Omental fat pad (tissue), 4 donors: ENCODE data around the gene VTCN1. TPM values are rescaled to one million over a fixed set of nuclear protein-coding genes. Genes with fewer than 3 reads are reported as not detected.

Experiments used
- ATAC-seq: fragments of 150-250 bp; one replicate; pipeline ENCODE4 v1.9.1; 2016; ENCODE audit warnings: mild to moderate bottlenecking, moderate library complexity; ENCODE audit not compliant: low FRiP score
- DNase-seq: peaks from one replicate; pipeline ENCODE4 v3.0.0-alpha.2; 2019; ENCODE audit warnings: low spot score
- total RNA-seq, 4 donors: library from RNA; depleted of rRNA; stranded (reverse); fragments of >200 nt; gene quantifications; one replicate each; pipeline ENCODE4 v1.1.0, GENCODE V29; 2016
- TF ChIP-seq, protein P1 (sequence below), 3 donors: fragments of 450-650 bp; IDR thresholded peaks; one replicate each; pipeline ENCODE4 v1.5.1; 2016 to 2017; ENCODE audit warnings: antibody characterized with exemption in 3 of 3, mild to moderate bottlenecking in 3 of 3, moderate library complexity in 2 of 3

The VTCN1 gene
- total RNA-seq, 4 donors from 2014 or later = not detected

- no peak for DNase-seq
- ATAC-seq = peak; percentile 62
- TF ChIP-seq, protein P1, sequence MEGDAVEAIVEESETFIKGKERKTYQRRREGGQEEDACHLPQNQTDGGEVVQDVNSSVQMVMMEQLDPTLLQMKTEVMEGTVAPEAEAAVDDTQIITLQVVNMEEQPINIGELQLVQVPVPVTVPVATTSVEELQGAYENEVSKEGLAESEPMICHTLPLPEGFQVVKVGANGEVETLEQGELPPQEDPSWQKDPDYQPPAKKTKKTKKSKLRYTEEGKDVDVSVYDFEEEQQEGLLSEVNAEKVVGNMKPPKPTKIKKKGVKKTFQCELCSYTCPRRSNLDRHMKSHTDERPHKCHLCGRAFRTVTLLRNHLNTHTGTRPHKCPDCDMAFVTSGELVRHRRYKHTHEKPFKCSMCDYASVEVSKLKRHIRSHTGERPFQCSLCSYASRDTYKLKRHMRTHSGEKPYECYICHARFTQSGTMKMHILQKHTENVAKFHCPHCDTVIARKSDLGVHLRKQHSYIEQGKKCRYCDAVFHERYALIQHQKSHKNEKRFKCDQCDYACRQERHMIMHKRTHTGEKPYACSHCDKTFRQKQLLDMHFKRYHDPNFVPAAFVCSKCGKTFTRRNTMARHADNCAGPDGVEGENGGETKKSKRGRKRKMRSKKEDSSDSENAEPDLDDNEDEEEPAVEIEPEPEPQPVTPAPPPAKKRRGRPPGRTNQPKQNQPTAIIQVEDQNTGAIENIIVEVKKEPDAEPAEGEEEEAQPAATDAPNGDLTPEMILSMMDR (IDR thresholded peaks at IDR 0.05) = no peak
Observed at GRCh38 chr1:117180147-117180967, 30.4 kb downstream of the VTCN1 start.

DNA sequence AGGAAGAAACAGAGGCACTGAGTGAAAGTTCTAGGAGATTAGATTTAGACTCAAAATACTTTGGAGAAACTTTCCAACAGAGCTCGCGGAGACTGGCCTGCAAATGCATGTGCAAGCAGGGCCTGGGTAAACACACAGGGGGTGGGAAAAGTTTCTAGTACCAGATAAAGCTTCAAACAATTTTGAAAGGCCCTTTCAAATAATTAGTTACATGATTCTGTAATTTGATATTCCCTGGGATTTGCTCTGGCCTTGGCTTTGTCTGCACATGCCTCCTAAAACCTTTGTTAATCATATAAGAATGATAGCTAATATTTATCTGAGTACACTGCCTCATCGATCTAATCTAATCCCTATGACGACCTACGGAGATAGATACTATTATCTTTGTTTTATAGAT, 31.3 kb downstream of the VTCN1 start:
- DNase-seq = no peak
- ATAC-seq = no peak
- TF ChIP-seq, protein P1 (IDR thresholded peaks at IDR 0.05) = no peak

- DNase-seq = no peak
- TF ChIP-seq, protein P1 (IDR thresholded peaks at IDR 0.05) = no peak
- ATAC-seq = no peak
Observed at GRCh38 chr1:117178756-117179155, 32.0 kb downstream of the VTCN1 start.

- DNase-seq = no peak
- TF ChIP-seq, protein P1 (IDR thresholded peaks at IDR 0.05) = no peak
- no peak for ATAC-seq
Observed at GRCh38 chr1:117177376-117177775, 33.4 kb downstream of the VTCN1 start.

GRCh38 chr1:117176579-117176978, 34.1 kb downstream of the VTCN1 start:
- DNase-seq (no peak), ATAC-seq (no peak)
- TF ChIP-seq, protein P1 (IDR thresholded peaks at IDR 0.05) = no peak

- no peak for ATAC-seq
- DNase-seq = no peak
- TF ChIP-seq, protein P1 (IDR thresholded peaks at IDR 0.05) = no peak
Observed at GRCh38 chr1:117174851-117175250, 35.9 kb downstream of the VTCN1 start.

GRCh38 chr1:117173691-117174090, 37.0 kb downstream of the VTCN1 start:
- no peak for DNase-seq
- TF ChIP-seq, protein P1 (IDR thresholded peaks at IDR 0.05) = no peak
- no peak for ATAC-seq
